Measurements from ENCODE around the gene NTRK3.
"Not testable (repeated sequence)": the region's sequence is repeated elsewhere in the genome, so short reads cannot be mapped to it uniquely, and the experiment has no call there.

NTRK3 gene

GRCh38 chr15:88072598-88073390 is 183.7 kb downstream of the NTRK3 start:
- H3K9me3 ChIP-seq (ENCODE audit: control insufficient read depth, insufficient read depth, low read length) = no peaks in the 10 kb centered on the region
- no peak overlapping the region for H3K4me3 ChIP-seq (ENCODE audit: low read depth, low read length)
- peak overlapping the region; percentile 0 for H3K27ac ChIP-seq (ENCODE audit: low read depth, low read length)
- no peaks in the 10 kb centered on the region for H3K36me3 ChIP-seq (ENCODE audit: control insufficient read depth, insufficient read depth, low read length)
- H3K9ac ChIP-seq (ENCODE audit: low read depth, low read length) = no peak overlapping the region
- H3K4me1 ChIP-seq (ENCODE audit: control insufficient read depth, insufficient read depth, low read length) = peaks cover 19% of the 10 kb centered on the region
- H3K27me3 ChIP-seq (ENCODE audit: control insufficient read depth, insufficient read depth, low read length) = no peaks in the 10 kb centered on the region

- H3K4me1 ChIP-seq (ENCODE audit: control insufficient read depth, insufficient read depth, low read length) = peaks cover 19% of the 10 kb centered on the region
- H3K9me3 ChIP-seq (ENCODE audit: control insufficient read depth, insufficient read depth, low read length); H3K36me3 ChIP-seq (ENCODE audit: control insufficient read depth, insufficient read depth, low read length); H3K27ac ChIP-seq (ENCODE audit: low read depth, low read length); H3K4me3 ChIP-seq (ENCODE audit: low read depth, low read length); H3K9ac ChIP-seq (ENCODE audit: low read depth, low read length); H3K27me3 ChIP-seq (ENCODE audit: control insufficient read depth, insufficient read depth, low read length): not testable (repeated sequence)
These were observed 184.4 kb downstream of the NTRK3 start for GRCh38 chr15:88072133-88072532.

GRCh38 chr15:88071141-88071540 is 185.4 kb downstream of the NTRK3 start:
- Histone ChIP-seq H3K27me3 (ENCODE audit: control insufficient read depth, insufficient read depth, low read length) (no peaks in the 10 kb centered on the region), H3K9ac (ENCODE audit: low read depth, low read length) (no peak overlapping the region), H3K9me3 (ENCODE audit: control insufficient read depth, insufficient read depth, low read length) (no peaks in the 10 kb centered on the region), H3K4me1 (ENCODE audit: control insufficient read depth, insufficient read depth, low read length) (peaks cover 19% of the 10 kb centered on the region), H3K4me3 (ENCODE audit: low read depth, low read length) (no peak overlapping the region), H3K36me3 (ENCODE audit: control insufficient read depth, insufficient read depth, low read length) (no peaks in the 10 kb centered on the region), H3K27ac (ENCODE audit: low read depth, low read length) (no peak overlapping the region)

- Histone ChIP-seq H3K4me1 (ENCODE audit: control insufficient read depth, insufficient read depth, low read length) (peaks cover 19% of the 10 kb centered on the region), H3K27me3 (ENCODE audit: control insufficient read depth, insufficient read depth, low read length) (no peaks in the 10 kb centered on the region), H3K4me3 (ENCODE audit: low read depth, low read length) (no peak overlapping the region), H3K27ac (ENCODE audit: low read depth, low read length) (no peak overlapping the region), H3K9ac (ENCODE audit: low read depth, low read length) (no peak overlapping the region), H3K36me3 (ENCODE audit: control insufficient read depth, insufficient read depth, low read length) (no peaks in the 10 kb centered on the region), H3K9me3 (ENCODE audit: control insufficient read depth, insufficient read depth, low read length) (no peaks in the 10 kb centered on the region)
These were observed 187.0 kb downstream of the NTRK3 start for GRCh38 chr15:88069561-88069960.

- H3K9me3 ChIP-seq (ENCODE audit: control insufficient read depth, insufficient read depth, low read length) = no peaks in the 10 kb centered on the region
- H3K27ac ChIP-seq (ENCODE audit: low read depth, low read length) = no peak overlapping the region
- H3K36me3 ChIP-seq (ENCODE audit: control insufficient read depth, insufficient read depth, low read length) = no peaks in the 10 kb centered on the region
- no peaks in the 10 kb centered on the region for H3K27me3 ChIP-seq (ENCODE audit: control insufficient read depth, insufficient read depth, low read length)
- H3K9ac ChIP-seq (ENCODE audit: low read depth, low read length) = no peak overlapping the region
- H3K4me1 ChIP-seq (ENCODE audit: control insufficient read depth, insufficient read depth, low read length) = peaks cover 2% of the 10 kb centered on the region; the same call in 1 of the 2 replicates
- no peak overlapping the region for H3K4me3 ChIP-seq (ENCODE audit: low read depth, low read length)
These were observed 189.2 kb downstream of the NTRK3 start for GRCh38 chr15:88067331-88067685.

- Histone ChIP-seq H3K4me3 (ENCODE audit: low read depth, low read length) (no peak overlapping the region), H3K27me3 (ENCODE audit: control insufficient read depth, insufficient read depth, low read length) (no peaks in the 10 kb centered on the region), H3K36me3 (ENCODE audit: control insufficient read depth, insufficient read depth, low read length) (no peaks in the 10 kb centered on the region), H3K9me3 (ENCODE audit: control insufficient read depth, insufficient read depth, low read length) (no peaks in the 10 kb centered on the region), H3K27ac (ENCODE audit: low read depth, low read length) (no peak overlapping the region), H3K9ac (ENCODE audit: low read depth, low read length) (no peak overlapping the region), H3K4me1 (ENCODE audit: control insufficient read depth, insufficient read depth, low read length) (no peaks in the 10 kb centered on the region; the same call in 1 of the 2 replicates)
These were observed 189.8 kb downstream of the NTRK3 start for GRCh38 chr15:88066636-88067330.

- Histone ChIP-seq H3K36me3 (ENCODE audit: control insufficient read depth, insufficient read depth, low read length) (no peaks in the 10 kb centered on the region), H3K27me3 (ENCODE audit: control insufficient read depth, insufficient read depth, low read length) (no peaks in the 10 kb centered on the region), H3K4me3 (ENCODE audit: low read depth, low read length) (no peak overlapping the region), H3K9me3 (ENCODE audit: control insufficient read depth, insufficient read depth, low read length) (no peaks in the 10 kb centered on the region), H3K4me1 (ENCODE audit: control insufficient read depth, insufficient read depth, low read length) (no peaks in the 10 kb centered on the region), H3K27ac (ENCODE audit: low read depth, low read length) (no peak overlapping the region), H3K9ac (ENCODE audit: low read depth, low read length) (no peak overlapping the region)
These were observed 195.1 kb downstream of the NTRK3 start for GRCh38 chr15:88061452-88061851.

- no peaks in the 10 kb centered on the region for H3K36me3 ChIP-seq (ENCODE audit: control insufficient read depth, insufficient read depth, low read length)
- H3K4me3 ChIP-seq (ENCODE audit: low read depth, low read length) = no peak overlapping the region
- H3K9me3 ChIP-seq (ENCODE audit: control insufficient read depth, insufficient read depth, low read length) = no peaks in the 10 kb centered on the region
- H3K27ac ChIP-seq (ENCODE audit: low read depth, low read length) = no peak overlapping the region
- no peaks in the 10 kb centered on the region for H3K4me1 ChIP-seq (ENCODE audit: control insufficient read depth, insufficient read depth, low read length)
- H3K27me3 ChIP-seq (ENCODE audit: control insufficient read depth, insufficient read depth, low read length) = no peaks in the 10 kb centered on the region
- no peak overlapping the region for H3K9ac ChIP-seq (ENCODE audit: low read depth, low read length)
These were observed 196.2 kb downstream of the NTRK3 start for GRCh38 chr15:88060383-88060782.

- H3K27me3 ChIP-seq (ENCODE audit: control insufficient read depth, insufficient read depth, low read length) = no peaks in the 10 kb centered on the region
- H3K4me3 ChIP-seq (ENCODE audit: low read depth, low read length) = no peak overlapping the region
- no peaks in the 10 kb centered on the region for H3K4me1 ChIP-seq (ENCODE audit: control insufficient read depth, insufficient read depth, low read length)
- H3K36me3 ChIP-seq (ENCODE audit: control insufficient read depth, insufficient read depth, low read length) = no peaks in the 10 kb centered on the region
- H3K9me3 ChIP-seq (ENCODE audit: control insufficient read depth, insufficient read depth, low read length) = no peaks in the 10 kb centered on the region
- H3K9ac ChIP-seq (ENCODE audit: low read depth, low read length) = no peak overlapping the region
- no peak overlapping the region for H3K27ac ChIP-seq (ENCODE audit: low read depth, low read length)
These were observed 198.7 kb downstream of the NTRK3 start for GRCh38 chr15:88057836-88058235.

GRCh38 chr15:88049506-88049905 is 207.0 kb downstream of the NTRK3 start:
- Histone ChIP-seq H3K36me3 (ENCODE audit: control insufficient read depth, insufficient read depth, low read length) (no peaks in the 10 kb centered on the region), H3K4me1 (ENCODE audit: control insufficient read depth, insufficient read depth, low read length) (peaks cover 5% of the 10 kb centered on the region; the same call in 1 of the 2 replicates), H3K9ac (ENCODE audit: low read depth, low read length) (no peak overlapping the region), H3K9me3 (ENCODE audit: control insufficient read depth, insufficient read depth, low read length) (no peaks in the 10 kb centered on the region), H3K27me3 (ENCODE audit: control insufficient read depth, insufficient read depth, low read length) (no peaks in the 10 kb centered on the region), H3K27ac (ENCODE audit: low read depth, low read length) (no peak overlapping the region), H3K4me3 (ENCODE audit: low read depth, low read length) (no peak overlapping the region)

- H3K27ac ChIP-seq (ENCODE audit: low read depth, low read length) = no peak overlapping the region
These were observed 207.8 kb downstream of the NTRK3 start for GRCh38 chr15:88048755-88049154.

More at GRCh38 chr15:88048755-88049154, 207.8 kb downstream of the NTRK3 start:
- no peaks in the 10 kb centered on the region for H3K36me3 ChIP-seq (ENCODE audit: control insufficient read depth, insufficient read depth, low read length)
- no peaks in the 10 kb centered on the region for H3K9me3 ChIP-seq (ENCODE audit: control insufficient read depth, insufficient read depth, low read length)
- H3K27me3 ChIP-seq (ENCODE audit: control insufficient read depth, insufficient read depth, low read length) = no peaks in the 10 kb centered on the region
- H3K4me1 ChIP-seq (ENCODE audit: control insufficient read depth, insufficient read depth, low read length) = peaks cover 5% of the 10 kb centered on the region; the same call in 1 of the 2 replicates
- no peak overlapping the region for H3K9ac ChIP-seq (ENCODE audit: low read depth, low read length)
- H3K4me3 ChIP-seq (ENCODE audit: low read depth, low read length) = no peak overlapping the region

Measured in HUES48 (cell line).